Epithelial cell of proximal tubule (primary cell): ENCODE measurements around the gene DUSP2. TPM values are rescaled to one million over a fixed set of nuclear protein-coding genes. Genes with fewer than 3 reads are reported as not detected.

ENCODE experiments used
- DNase-seq: peaks from one replicate; pipeline ENCODE4 v3.0.0-alpha.2; 2011; ENCODE audit warnings: low read depth
- H3K4me3 ChIP-seq: 2 replicates; pipeline ENCODE4 v1.5.1; 2011; ENCODE audit warnings: low read depth, mild to moderate bottlenecking, low read length
- CTCF ChIP-seq: conservative IDR thresholded peaks from 2 replicates; pipeline ENCODE4 v1.5.1; 2012; ENCODE audit warnings: low read depth, mild to moderate bottlenecking, low read length
- total RNA-seq: library from RNA; depleted of rRNA; stranded (reverse); fragments of >200 nt; gene quantifications from 2 replicates; pipeline ENCODE4 v1.2.3, GENCODE V29; 2015

DUSP2 gene
- total RNA-seq, 1 donor from 2014 or later = 5.4 TPM

- DNase-seq = no peak
- no peak overlapping the region for H3K4me3 ChIP-seq
- TF ChIP-seq CTCF = no peak
These were observed 38.9 kb upstream of the DUSP2 start for GRCh38 chr2:96184188-96184587.

GRCh38 chr2:96181529-96181928 lies 36.3 kb upstream of the DUSP2 start:
- H3K4me3 ChIP-seq = no peak overlapping the region
- DNase-seq = no peak
- TF ChIP-seq CTCF = no peak

- DNase-seq = no peak
- no peak for TF ChIP-seq CTCF
- no peak overlapping the region for H3K4me3 ChIP-seq
These were observed 35.3 kb upstream of the DUSP2 start for GRCh38 chr2:96180521-96180920.

GRCh38 chr2:96180002-96180401 lies 34.8 kb upstream of the DUSP2 start:
- TF ChIP-seq CTCF = no peak

GRCh38 chr2:96176661-96177060 lies 31.4 kb upstream of the DUSP2 start:
- no peak overlapping the region for H3K4me3 ChIP-seq
- no peak for DNase-seq

More at GRCh38 chr2:96180002-96180401, 34.8 kb upstream of the DUSP2 start:
- no peak for DNase-seq
- no peak overlapping the region for H3K4me3 ChIP-seq

GRCh38 chr2:96175951-96176350 lies 30.7 kb upstream of the DUSP2 start:
- DNase-seq = no peak
- H3K4me3 ChIP-seq = no peak overlapping the region
- no peak for TF ChIP-seq CTCF

More at GRCh38 chr2:96176661-96177060, 31.4 kb upstream of the DUSP2 start:
- TF ChIP-seq CTCF = no peak

GRCh38 chr2:96174251-96175144 lies 29.3 kb upstream of the DUSP2 start:
- peak; percentile 97 for TF ChIP-seq CTCF
- H3K4me3 ChIP-seq = no peak overlapping the region

More at GRCh38 chr2:96174251-96175144, 29.3 kb upstream of the DUSP2 start:
- no peak for DNase-seq
